HG03520 (cell line): Measurements from ENCODE around the gene NEO1.

Experiments used
- ATAC-seq: cut with Tn5 transposase; IDR thresholded peaks from one replicate; pipeline ENCODE4 v1.9.1; 2021; ENCODE audit warnings: mild to moderate bottlenecking, moderate library complexity; ENCODE audit not compliant: unreplicated experiment

The NEO1 gene

DNA sequence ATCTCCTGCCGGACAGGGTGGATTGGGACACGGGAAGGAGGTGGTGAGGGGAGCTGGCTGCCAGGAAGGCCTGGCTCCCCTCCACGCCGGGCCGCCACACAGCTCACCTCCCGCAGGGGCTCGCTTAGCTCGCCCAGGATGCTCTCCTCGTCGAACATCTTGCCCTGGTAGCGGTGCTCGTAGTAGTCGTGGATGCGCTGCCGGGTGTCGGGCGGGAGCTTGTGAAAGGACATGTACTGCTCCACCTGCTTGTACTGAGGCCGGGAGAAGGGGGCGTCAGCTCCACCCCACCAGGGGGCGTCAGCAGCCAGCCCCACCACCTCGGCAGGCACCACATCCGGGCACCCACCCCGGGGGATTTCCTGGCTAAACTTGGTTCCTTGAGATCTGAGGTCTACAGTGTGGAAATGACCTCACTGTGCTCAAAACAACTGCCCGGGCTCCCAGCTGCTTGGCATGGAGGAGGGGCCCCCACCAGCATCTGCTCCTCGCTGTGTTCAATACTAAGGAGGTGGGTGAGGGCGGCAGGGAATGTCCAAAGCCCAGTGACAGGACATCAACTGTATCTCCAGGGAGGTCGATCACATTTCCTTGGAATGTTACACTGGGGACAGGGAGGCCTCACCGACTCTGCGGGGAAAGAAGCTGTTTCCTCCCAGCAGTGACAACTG, 273.1 kb downstream of the NEO1 start:
- no peak for ATAC-seq

DNA sequence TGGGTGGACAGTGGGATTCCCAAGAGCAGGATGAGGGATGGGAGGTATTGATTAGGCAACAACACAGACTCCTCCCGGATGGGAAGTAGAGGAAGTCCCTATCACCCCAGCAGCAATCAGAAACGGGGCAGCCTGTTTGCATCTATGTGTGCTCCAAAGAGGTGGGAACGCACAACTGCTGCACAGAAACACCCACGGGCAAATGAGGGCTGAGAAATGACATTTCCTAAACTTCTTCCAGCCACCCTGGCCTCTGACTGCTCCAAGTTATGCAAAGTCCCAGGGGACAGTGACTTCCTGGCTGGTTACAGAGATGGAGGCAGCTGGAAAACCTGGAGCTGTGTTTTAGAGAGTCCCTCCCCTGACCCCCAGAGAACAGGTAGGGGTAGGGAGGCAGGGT, 273.9 kb downstream of the NEO1 start:
- no peak for ATAC-seq

DNA sequence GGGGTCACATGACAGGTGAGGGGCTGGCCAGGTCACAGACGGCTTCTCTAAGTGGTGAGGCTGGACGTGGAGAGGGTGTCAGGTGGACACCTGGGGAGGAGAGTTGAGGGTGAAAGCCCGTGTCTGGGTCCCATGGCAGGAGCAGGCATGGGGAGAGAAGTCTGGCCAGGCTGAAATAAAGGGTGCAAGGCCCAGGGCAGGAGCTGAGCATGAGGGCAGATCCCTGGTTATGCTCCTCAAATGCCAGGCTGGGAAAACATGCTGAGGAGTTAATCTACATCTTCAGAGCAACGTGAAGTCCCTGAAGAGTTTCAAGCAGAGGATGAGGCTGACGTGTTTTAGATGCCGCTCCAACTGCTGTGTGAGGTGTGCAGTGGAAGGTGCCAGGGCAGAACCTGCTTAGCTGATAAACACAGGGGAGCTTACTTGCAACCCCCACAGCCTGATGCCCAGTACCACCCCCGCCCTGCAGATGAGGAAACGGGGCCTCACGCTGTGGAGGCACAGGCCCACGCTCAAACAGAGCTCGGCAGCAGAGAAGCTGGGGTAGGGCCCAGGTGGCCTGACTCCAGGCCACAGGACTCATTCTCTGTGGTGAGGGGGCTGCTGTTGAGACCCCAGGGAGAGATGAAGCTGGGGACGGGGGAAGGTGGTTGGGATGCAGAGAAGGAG, 276.0 kb downstream of the NEO1 start:
- no peak for ATAC-seq

DNA sequence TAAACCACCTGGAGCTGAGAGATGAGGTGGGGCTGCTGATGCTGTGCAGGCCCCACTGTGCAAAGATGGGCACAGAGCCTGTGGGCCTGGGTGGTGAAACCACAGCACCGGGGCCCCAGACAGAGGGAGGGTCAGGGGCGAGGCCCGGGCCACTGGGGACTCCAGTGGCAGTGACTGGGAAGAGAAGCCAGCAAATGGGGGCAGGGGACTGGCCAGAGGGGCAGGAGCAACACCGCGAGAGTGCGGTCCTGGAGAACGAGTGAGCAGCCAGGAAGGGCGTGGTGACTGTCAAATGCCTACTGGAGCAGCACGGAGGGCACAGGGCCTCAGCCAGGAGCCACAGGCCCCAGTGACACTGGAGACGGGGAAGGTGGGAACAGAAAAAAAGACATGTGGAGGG, 276.7 kb downstream of the NEO1 start:
- no peak for ATAC-seq

DNA sequence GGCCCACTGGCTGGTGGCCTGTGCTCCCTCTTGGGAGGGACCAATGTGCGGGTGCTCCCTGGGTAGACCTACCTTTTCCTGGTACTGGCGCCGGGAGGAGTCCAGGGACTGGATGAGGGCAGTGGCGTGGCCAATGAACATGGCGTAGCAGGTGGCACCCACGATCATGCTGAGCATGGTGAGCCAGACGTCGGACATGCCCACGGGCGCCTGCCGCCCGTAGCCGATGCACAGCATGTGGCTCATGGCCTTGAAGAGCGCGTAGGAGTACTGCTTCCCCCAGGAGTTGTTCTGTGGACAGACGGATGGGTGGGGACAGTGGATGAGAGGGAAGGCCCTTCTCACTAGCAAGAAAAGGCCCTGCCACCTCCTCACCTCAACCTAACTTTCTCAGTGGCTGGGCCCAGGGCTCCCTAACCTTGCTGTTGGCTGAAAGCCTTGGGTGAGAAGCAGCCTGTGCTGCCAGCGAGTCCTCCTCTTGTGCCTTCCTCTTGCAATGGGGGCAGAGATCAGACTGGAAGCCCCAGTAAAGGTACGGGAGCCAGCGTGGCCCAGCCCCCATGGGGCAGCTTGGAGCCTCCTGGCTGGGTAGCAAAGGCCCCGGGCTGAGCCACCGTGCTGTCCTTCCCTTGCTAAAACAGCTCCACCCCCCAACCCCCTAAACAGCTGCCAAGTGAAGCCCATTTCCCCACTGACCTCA, 277.4 kb downstream of the NEO1 start:
- ATAC-seq, result no peak

DNA sequence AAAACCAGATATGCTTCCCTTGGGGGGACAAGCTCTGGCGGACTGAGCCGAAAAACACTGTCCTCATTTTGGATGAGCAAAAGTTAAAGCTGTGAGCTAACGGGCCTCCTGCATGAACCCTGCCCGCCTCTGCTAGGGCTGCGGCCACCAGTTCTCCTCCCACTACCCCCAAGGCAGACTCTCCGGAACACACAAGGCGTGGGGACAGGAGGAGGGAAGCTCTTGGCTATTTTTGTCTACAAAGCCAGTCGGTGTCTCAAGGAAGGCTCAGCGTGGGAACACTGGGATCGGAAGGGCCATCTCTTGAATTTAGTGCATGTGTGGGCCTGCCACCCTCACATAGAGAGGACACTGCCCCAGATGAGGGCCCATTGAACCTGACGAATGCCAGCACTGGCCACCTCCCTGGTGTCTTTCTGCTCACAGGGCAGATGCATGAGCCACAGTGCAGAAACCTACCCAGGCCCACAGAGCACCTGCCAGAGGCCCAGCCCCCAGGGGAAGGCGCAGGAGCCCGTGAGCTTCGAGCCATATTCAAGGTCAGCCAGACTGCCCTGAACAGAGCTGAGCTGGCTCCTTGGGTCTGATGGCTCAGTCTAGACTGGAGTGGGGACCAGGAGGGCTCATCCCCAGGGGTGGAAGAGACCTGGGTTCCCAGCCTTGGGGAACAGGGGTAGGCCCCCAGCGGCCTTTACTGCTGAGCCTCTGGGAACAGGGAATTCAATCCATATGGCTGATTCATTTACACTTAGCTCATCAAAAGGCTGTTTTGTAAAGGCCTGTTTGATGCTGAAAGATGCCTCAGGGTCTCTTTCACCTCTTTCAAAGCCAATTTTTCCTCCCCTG, 278.2 kb downstream of the NEO1 start:
- no peak for ATAC-seq

DNA sequence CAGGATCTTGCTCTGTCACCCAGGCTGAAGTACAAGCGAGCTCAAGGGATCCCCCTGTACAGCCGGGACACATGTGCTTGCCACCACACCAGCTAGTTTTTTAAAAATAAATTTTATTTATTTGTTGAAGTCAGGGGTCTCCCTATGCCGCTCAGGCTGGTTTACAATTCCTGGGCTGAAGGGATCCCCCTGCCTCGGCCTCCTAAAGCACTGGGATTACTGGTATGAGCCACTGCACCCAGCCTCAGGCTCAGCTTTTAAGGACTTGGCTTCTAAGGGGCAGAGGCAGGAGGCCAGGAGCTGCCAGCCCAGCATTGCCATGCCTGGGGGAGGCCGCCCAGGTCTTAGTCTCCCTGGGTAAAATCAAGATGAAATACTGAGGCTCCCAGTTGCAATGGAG, 279.2 kb downstream of the NEO1 start:
- ATAC-seq, result no peak

DNA sequence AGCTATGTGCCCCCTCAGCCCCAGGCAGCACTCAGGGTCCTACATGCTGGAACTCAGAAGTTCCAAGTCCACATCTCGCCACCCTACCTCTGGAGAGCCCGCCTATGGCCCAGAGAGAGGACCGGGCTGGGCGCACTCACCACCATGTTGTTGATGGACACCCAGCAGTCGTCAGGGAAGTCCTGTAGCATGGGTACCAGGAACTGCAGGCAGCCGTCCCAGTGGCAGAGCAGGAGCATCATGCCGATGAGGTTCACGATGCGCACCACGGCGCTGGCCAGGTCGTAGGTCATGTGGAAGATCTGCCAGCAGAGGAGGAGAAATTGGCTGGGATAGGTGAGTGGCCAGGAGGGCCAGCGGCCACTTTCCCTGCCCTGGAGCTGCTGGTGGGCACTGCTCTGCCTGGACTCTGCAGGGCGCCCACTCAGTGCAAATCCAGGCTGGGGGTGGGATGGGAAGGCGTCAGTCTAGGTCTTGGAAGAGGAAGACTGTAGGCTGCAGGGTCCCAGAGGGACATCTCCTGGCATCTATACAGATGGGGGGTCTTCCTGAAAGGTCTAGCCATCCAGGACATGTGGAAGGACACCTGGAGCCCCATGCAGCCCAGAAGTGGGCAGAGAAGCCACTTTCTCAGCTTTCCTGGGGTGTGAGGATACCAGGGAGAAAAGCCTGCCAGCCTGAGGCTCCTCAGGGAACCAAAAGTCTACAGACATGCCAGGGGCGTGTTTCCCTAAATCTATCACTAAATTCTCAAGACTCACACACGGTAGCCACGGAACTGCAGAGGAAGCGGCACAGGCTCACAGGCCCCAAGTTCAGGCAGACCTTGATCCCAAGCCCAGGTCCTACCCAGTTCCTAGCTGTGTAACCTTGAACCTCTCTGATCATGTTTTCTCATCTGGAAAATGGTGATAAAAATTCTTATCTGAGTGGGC, 280.0 kb downstream of the NEO1 start:
- no peak for ATAC-seq

DNA sequence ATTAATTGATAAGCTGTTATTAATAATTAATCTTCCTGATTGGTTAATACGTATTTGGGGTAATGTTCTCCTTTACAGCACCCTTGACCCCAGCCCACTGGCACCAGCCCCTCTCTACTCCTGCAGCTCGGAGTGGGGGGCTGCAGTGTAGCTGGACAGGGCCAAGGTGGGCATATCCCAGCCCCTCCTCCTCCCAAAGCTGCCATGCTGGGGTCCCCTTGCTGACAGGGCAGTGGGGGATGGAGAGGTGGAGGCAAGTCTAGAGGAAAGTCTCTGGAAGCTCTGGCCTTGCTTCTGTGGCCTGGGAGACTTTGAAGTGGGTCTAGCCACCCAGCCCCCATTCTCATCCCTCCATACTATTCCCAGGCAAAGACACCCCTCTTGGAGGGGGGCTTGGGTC, 280.7 kb downstream of the NEO1 start:
- ATAC-seq, result no peak

DNA sequence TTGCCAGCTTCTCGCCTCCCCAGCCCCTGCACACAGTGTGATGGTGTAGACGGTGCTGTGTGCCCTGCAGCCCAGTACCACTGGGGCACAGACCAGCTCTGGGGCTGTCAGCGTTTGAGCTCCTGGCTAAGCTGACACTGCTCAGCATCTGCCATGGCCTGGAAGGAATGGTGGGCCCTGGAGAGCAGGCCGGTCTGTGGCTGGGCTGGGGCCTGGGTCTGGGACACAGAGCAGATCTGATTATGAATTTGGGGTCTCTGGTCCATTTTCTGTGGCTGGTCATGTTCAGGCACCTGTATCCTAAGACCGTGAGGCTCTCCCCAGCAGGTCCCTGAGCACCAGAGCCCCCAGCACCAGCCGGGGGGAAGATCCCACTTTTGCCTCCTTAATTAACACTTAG, 281.8 kb downstream of the NEO1 start:
- no peak for ATAC-seq

DNA sequence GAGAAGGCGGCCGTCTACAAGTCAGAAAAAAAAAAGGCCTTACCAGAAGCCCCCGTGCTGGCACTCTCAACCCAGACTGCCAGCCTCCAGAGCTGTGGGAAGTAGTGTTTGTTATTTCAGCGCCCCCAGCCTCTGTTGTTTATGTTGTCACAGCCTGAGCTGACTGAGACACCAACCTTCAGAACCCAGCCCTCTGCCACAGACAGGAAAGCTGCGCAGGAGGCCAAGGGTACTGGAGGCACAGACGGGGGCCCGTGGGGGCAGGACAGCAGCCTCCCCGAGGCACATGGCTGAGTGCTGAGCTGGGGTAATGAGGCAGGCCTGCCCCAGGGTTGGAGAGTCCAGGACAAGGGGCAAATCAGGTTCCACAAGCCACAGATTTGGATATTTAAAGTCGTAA, 282.8 kb downstream of the NEO1 start:
- ATAC-seq, result no peak

DNA sequence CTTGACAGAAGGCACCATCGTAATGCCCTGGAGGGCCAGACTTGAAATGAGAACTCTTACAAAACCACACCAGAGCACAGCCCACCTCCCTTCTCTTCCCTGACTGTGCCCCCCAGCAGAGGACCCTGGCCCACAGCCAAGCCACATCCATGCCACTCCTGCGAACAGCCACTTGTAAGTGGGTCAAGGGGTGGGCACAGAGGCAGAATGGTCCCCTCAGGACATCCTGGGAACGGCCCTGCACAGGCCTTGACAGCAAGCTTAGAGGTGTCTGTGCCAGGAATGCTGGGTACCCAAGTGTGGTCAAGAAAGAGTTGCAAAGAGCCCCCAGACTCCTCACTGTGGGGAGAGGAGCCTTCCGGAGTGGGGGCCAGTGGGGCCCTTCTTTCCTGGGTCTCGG, 283.2 kb downstream of the NEO1 start:
- no peak for ATAC-seq

DNA sequence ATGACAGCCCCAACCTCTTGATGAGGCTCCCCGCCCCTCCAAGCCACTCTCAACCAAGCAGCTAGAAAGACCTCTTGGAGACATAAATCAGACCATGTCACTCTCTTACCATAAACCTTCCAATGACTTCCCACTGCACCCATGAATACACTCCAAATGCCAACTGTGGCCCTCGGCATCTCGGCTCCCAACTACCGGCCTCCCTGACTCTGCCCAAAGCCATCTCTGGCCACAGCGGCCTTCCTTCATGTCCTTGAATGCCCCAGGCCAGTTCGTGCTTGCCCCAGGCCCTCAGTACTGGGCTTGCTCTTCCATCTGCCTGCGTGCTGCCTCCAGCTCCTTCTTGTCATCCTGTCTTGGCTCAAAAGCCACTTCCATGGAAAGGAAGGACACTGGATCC, 284.5 kb downstream of the NEO1 start:
- no peak for ATAC-seq

DNA sequence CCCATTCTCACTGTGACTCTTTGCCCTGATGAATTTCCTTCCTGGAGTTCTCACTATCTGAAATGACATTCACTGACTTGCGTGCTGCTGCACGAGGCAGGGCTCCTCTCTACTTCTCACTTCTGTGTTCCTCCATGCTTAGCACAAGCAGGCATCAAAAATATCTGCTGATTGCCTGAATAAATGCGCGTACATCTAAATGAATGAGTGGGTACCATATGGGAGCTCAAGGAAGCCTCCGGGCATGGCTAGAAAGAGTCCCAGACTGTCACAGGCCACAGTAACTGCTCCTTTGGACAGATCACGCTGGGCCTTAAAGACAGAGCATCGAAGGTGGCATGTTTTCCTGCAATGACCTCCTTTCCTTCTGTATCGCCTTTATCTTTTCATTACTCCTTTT, 284.9 kb downstream of the NEO1 start:
- no peak for ATAC-seq

DNA sequence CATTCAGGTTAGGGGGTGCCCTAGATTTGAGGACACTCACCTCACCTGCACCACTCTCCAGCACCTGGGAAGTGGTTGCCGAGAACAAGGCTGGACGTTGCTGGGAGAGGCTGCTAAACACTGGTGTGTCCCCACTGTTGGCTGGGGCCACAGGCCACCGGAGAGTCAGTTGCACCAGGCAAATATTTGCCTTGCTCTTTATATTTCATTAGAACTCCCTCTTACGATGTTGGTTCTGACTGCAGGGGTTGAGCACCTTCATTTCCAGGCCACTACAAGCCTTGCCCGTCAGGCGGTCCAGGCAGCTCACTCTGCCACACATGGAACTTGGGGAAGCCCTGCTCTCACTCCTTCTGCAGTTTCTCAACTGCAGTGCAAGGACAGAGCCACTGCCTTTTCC, 285.8 kb downstream of the NEO1 start:
- no peak for ATAC-seq

DNA sequence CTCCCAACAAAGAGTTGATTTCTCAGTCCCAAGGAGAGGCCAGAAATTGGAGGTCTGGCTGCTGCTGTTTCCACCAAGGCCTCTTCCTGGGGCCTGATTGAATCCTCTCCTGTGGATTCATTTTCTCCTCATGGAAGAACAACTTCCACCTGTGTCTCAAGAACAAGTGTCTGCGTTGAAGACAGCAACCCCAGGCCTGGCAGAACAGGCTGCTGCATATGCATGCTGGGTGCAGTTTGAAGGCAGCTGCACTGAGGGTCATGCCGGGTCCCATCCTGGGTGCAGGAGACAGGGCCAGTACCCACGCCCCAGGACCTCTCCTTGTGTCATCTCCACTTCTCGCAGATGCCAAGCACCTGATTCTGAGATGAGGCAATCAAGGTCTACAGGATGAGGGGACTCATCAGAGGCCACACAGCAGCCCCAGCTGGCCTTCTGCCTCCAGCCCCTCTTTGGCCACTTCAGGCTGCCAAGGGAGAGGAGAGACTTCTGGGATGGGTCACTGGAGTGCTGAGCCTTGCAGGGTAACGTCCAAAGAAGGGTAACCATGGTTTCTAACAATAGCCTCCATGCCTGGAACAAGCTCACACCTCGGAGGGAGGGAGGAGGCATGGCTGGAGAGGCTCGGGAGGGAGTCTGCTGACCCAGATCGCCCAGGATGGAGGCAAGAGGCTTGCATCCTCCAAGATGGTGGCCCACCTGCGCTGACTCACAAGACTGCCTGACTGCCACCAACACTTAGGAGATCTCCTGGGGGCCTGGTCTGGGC, 286.5 kb downstream of the NEO1 start:
- no peak for ATAC-seq

DNA sequence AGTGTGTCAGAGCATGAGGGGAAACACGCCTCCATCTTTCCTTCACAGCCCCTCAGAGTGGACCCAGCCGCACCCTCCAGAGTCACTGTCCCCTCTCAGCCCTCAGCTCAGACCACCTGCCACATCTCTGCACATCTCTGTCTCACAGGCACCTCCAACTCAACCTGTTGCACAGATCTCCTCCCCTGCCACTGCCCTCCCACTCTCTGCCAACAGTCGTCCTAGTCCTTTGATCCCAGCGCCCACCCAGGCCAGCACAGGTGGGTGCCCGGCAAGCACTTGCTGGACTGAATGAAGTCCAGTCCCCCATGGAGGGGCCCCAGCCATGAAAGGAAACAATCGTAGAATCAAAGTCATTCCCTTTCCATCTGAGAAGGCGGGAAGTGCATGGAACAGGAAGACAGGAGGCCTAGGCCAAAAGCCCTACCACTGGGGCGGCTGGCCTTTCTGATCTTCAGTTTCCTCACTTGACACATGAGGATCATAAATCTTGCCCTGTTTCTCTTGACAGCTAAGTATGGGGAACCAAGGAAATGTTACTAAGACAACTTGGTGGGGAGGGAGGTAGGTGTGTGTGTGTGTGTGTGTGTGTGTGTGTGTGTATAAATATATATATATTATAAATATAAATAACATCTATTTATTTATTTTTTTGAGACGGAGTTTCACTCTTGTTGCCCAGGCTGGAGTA, 288.4 kb downstream of the NEO1 start:
- ATAC-seq, result no peak

DNA sequence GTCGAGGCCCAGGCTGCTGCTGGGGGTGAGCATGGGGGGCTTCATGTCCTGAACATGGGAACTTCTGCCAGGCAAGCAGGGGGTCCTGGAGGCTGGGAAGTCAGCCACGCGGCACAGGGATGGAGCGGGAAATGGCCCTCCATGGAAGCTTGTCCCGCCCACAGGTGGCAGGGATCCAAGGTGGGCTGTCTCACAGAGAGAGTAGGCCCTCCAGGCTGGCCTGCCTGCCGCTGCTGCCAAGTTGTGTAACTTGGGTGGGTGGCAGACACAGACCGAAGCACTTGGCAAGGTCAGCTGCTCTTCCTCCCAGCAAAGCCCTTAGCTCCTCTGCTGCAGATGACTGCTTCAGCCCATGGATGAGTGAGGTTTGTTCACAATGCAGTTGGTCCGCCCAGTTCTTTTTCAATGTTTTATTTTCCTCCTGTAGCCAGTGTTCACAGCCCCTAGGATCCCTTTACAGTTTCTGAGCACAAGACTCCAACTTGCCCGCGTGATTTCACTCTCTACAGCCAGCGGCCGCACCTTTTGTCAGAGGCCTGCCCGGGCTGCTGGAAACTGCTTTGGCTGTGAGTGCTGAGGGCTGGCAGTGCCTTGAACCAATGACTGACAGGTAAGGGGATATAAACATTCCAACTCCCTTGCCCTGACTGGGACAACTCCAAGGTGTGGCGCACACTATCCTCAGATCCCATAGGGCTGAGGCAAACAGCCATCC, 289.8 kb downstream of the NEO1 start:
- no peak for ATAC-seq
